Transverse colon (tissue), 3 donors: ENCODE measurements around the gene ABCA1.

Experiments used
- CTCF ChIP-seq, 5 experiments: fragments of 200-600 bp in 3 of 5; fragments of 450-650 bp in 2 of 5; sonication (generic) in 3 of 5; IDR thresholded peaks; 1 replicate in 2 of 5; 2 replicates in 3 of 5; pipeline ENCODE4 v1.5.1; 2016 to 2017; ENCODE audit warnings: antibody characterized with exemption in 5 of 5, inconsistent platforms in 3 of 5, mild to moderate bottlenecking in 2 of 5, moderate library complexity in 1 of 5
- EP300 ChIP-seq: sonication (generic); formaldehyde crosslinking; IDR thresholded peaks from one replicate; pipeline ENCODE4 v1.6.1; 2017; ENCODE audit warnings: antibody characterized with exemption, low read depth
- POLR2A ChIP-seq: fragments of 450-650 bp; IDR thresholded peaks from one replicate; pipeline ENCODE4 v1.6.1; 2016; ENCODE audit warnings: antibody characterized with exemption, mild to moderate bottlenecking, moderate library complexity

- TF ChIP-seq CTCF (IDR thresholded peaks at IDR 0.05) (no peak), POLR2A (no peak), EP300 (no peak)
These were observed 33.9 kb upstream of the ABCA1 start for GRCh38 chr9:104961701-104962359.
